ENCODE data around the gene TYSND1.

- TF ChIP-seq ZFX (IDR thresholded peaks at IDR 0.05; ENCODE audit: borderline replicate concordance) (no peak), CTCF (IDR thresholded peaks at IDR 0.05) (no peak)
Observed at GRCh38 chr10:70162892-70163201, 16.3 kb upstream of the TYSND1 start.
